GM12801 (cell line): ENCODE measurements around the gene STOML2.

ENCODE experiments used
- TF ChIP-seq, protein P1 (sequence below): IDR thresholded peaks from one replicate; pipeline ENCODE4 v1.5.1; 2011; ENCODE audit warnings: control low read depth; ENCODE audit not compliant: insufficient read length; ENCODE audit errors: extremely low read depth

Gene STOML2, protein sequence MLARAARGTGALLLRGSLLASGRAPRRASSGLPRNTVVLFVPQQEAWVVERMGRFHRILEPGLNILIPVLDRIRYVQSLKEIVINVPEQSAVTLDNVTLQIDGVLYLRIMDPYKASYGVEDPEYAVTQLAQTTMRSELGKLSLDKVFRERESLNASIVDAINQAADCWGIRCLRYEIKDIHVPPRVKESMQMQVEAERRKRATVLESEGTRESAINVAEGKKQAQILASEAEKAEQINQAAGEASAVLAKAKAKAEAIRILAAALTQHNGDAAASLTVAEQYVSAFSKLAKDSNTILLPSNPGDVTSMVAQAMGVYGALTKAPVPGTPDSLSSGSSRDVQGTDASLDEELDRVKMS

DNA sequence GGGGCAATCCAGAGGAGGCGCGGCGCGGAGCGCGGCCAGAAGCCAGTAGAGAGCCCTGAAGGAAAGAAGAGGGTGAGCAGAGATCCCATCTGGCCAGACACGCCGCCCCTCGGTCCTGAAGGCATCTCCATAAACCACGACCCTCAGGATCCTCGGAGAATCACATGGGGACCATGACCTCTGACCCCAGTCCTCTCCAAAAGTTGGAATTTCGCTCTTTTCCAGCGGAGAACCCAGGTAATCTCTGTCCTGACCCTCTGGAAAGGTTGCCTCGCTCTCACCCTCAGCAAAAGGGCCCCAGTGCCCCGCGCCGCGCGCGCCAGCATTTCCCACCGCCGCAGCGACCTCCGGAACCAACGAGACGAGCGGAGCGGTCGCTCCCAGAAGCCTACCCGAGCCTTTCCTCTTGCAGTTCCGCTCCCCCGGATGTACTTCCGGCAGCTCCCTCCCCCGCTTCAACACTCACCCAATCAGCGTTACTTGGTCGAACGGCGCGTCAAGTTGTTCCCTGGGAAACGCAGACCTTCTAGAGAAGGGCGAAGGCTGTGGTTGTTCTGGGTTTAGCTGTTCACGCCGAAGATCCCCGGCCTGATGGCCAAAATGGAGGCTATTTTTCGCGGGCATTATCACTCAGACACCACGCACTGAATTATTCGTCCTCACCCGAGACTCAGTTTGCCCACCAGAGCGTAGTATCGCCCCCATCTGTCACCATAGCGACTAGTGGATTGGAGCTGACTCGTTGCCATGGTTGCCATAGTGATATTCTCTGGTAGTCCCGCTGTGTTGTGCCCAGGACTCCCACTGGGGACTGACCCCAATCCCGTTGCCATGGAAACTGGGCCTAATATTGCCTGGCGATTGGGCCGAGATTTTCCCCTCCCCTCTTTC lies at the start of gene STOML2:
Gene STOML2, minus strand, starts transcription at position 363 of the 891 bp plus-strand sequence. Its CDS starts 37 bp downstream, at position 326.
- TF ChIP-seq, protein P1, sequence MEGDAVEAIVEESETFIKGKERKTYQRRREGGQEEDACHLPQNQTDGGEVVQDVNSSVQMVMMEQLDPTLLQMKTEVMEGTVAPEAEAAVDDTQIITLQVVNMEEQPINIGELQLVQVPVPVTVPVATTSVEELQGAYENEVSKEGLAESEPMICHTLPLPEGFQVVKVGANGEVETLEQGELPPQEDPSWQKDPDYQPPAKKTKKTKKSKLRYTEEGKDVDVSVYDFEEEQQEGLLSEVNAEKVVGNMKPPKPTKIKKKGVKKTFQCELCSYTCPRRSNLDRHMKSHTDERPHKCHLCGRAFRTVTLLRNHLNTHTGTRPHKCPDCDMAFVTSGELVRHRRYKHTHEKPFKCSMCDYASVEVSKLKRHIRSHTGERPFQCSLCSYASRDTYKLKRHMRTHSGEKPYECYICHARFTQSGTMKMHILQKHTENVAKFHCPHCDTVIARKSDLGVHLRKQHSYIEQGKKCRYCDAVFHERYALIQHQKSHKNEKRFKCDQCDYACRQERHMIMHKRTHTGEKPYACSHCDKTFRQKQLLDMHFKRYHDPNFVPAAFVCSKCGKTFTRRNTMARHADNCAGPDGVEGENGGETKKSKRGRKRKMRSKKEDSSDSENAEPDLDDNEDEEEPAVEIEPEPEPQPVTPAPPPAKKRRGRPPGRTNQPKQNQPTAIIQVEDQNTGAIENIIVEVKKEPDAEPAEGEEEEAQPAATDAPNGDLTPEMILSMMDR = no peak

DNA sequence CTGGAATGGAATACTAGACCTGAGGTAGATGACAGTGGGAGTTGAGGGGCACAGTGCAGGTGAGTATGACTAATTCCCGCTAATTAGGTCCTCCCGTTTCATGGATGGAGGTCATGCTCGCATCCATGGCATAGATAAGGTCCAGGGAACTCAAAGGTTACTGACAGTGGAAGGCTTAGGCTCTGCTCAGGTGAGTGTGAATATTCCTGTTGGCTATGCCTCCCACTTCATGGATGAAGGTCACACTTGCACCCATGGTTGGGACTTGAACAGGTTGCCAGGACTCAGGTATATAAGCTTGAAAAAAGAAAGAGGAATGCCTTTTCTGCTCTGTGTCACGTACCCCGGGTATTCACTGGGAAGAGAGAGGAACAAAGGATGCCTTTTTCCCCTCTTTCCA lies 39.1 kb upstream of the STOML2 start:
- TF ChIP-seq, protein P1 = no peak

DNA sequence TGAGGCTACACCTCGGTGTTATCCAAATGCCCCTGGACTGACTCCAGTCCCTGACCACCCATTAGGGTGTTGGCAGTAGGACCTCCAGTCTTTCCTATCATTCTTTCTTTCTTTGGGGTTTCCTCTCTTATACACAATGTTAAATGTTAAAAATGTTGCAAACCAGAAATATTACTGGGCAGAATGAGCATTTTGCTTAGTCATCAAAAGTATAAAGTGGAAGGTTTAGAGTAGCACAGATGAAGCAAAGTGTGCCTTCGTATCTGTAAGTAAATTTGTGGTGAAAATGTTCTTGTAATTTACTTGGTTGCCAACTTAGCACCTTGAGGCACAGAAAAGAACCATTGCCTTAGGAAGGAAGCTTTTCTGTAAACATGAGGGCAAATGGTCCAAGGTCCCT lies 37.2 kb upstream of the STOML2 start:
- TF ChIP-seq, protein P1 = no peak

DNA sequence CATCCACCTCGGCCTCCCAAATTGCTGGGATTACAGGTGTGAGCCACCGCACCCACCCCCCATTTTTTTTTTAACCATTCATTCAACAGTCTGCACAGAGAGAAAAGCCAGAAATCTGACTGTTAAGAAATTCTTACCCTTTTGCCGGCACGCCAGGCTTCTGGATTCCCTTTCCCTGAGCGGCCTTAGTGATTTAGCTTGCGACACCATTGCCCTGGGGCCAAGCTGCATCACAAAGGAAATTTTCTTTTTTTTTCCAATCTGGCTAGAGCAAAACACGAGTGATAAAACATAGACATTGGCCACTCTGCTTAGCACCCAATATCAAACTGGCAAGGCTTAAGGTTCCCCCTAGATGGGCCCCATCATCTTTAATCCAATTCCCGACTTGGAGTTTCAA lies 33.9 kb upstream of the STOML2 start:
- TF ChIP-seq, protein P1 = no peak

DNA sequence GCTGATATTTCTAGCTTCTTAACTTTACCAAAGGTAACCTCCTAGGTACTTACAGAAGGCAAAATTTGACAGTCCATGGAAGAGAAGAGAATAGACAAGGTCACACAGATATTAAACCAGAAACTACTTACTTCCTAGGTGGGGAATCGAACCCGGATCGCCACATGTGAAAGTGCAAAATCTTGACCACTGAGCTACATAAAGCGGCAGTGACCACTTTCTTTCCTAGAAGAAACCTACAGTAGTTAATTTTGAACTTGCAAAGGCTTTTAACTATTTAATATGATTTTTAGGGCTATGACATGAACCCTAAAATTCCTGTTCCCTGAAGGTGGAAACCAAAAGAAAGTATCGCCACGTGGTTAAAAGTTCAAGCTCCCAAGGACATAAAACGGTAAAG lies 33.1 kb upstream of the STOML2 start:
- TF ChIP-seq, protein P1 = no peak

DNA sequence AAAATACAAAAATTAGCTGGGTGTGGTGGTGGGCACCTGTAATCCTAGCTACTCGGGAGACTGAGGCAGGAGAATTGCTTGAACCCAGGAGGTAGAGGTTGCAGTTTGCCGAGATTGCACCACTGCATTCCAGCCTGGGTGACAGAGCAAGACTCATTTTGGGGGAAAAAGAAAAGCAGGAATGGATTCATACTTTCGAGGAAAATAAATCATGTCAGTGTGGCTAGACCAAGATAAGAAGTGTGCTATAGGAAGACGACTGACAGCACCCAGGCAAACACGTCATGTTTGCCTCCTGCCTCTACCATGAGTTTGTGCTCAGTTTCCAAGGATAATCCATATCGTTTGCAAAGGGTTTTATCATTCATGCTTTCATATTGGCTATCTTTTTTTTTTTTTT lies 32.0 kb upstream of the STOML2 start:
- TF ChIP-seq, protein P1 = no peak

DNA sequence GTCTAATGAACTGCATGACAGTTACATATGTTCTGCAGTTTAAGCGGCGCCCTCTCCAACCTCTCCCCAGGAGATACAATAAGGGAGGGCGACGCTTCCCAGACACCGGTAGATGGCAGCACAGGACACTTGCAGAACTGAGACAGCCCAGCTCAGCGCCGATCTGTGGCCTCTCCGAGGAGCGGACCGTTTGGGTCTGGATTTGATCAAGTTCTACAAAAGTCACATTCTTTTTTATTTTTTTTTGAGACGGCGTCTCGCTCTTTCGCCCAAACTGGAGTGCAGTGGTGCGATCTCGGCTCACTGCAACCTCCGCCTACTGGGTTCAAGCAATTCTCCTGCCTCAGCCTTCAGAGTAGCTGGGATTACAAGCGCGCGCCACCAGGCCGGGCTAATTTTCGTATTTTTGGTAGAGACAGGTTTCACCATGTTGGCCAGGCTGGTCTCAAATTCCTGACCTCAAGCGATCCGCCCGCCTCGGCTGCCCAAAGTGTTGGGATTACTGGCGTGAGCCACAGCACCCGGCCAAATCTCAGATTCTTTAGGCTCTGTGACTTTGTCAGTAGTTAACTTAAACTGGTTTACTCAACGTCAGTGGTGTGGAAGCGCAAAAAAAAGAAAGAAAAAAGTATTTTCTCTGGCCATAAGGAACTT lies 14.1 kb upstream of the STOML2 start:
- TF ChIP-seq, protein P1 = no peak
